ENCODE results near the gene UQCC5.

DNA sequence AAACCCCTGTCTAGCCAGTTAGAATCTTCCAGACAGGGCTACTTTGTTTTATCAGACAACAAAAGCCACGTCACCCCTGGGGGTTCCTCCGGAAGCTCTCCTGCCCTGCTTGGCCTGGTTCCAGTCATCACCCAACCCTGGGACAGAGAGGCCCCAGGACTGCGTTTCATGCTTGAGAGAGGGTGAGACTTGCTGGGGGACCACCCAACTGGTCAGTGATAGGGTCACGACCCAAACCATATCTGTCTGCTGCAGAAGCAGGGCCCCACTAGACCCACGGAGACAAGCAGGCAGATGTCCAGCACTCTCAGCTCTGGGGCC lies 3.9 kb upstream of the UQCC5 start:
- TF ChIP-seq CTCF (IDR thresholded peaks at IDR 0.05): no peak
- no peak for TF ChIP-seq POLR2A (IDR thresholded peaks at IDR 0.05)
